Mesenchymal stem cell (in vitro differentiated cells and primary cell): ENCODE measurements around the gene PIK3CB.
"Not testable (repeated sequence)": the region's sequence is repeated elsewhere in the genome, so short reads cannot be mapped to it uniquely, and the experiment has no call there.

ENCODE experiments used
- DNase-seq: peaks from one replicate; pipeline ENCODE4 v3.0.0-alpha.2; 2013
- H2AFZ ChIP-seq: one replicate; pipeline ENCODE4 v1.6.1; 2013; ENCODE audit warnings: low read depth, mild to moderate bottlenecking, control low read depth, inconsistent platforms, low read length, moderate library complexity
- H2AK5ac ChIP-seq: 2 replicates; pipeline ENCODE4 v1.6.1; 2013; ENCODE audit warnings: low read length, moderate library complexity, mild to moderate bottlenecking, inconsistent platforms; ENCODE audit not compliant: severe bottlenecking
- H2BK120ac ChIP-seq: one replicate; pipeline ENCODE4 v1.6.1; 2013; ENCODE audit warnings: low read depth, mild to moderate bottlenecking, inconsistent platforms, low read length, moderate library complexity
- H2BK12ac ChIP-seq, 2 experiments: one replicate each; pipeline ENCODE4 v1.6.1; 2013; ENCODE audit warnings: inconsistent platforms in 2 of 2, low read length in 2 of 2, mild to moderate bottlenecking in 2 of 2, moderate library complexity in 2 of 2, control low read depth in 1 of 2
- H2BK15ac ChIP-seq: one replicate; pipeline ENCODE4 v1.6.1; 2013; ENCODE audit warnings: mild to moderate bottlenecking, low read depth, inconsistent platforms; ENCODE audit not compliant: poor library complexity, severe bottlenecking
- H2BK5ac ChIP-seq: 2 replicates; pipeline ENCODE4 v1.6.1; 2013; ENCODE audit warnings: low read depth, mild to moderate bottlenecking, low read length, control low read depth, inconsistent platforms; ENCODE audit not compliant: poor library complexity, severe bottlenecking
- H3K14ac ChIP-seq, 2 experiments: one replicate each; pipeline ENCODE4 v1.6.1; 2013; ENCODE audit warnings: inconsistent platforms in 2 of 2, low read length in 2 of 2, control low read depth in 1 of 2, mild to moderate bottlenecking in 1 of 2, moderate library complexity in 1 of 2
- H3K18ac ChIP-seq, 2 experiments: one replicate each; pipeline ENCODE4 v1.6.1; 2013; ENCODE audit warnings: inconsistent platforms in 2 of 2, low read length in 2 of 2, control low read depth in 1 of 2, low read depth in 1 of 2, mild to moderate bottlenecking in 1 of 2
- H3K23ac ChIP-seq, 2 experiments: one replicate each; pipeline ENCODE4 v1.6.1; 2013; ENCODE audit warnings: inconsistent platforms in 2 of 2, low read length in 2 of 2, mild to moderate bottlenecking in 2 of 2, moderate library complexity in 2 of 2, control low read depth in 1 of 2
- H3K27ac ChIP-seq: 2 replicates; pipeline ENCODE4 v1.5.1; 2013; ENCODE audit warnings: mild to moderate bottlenecking, moderate library complexity, low read length, control low read depth, inconsistent platforms; ENCODE audit not compliant: poor library complexity, severe bottlenecking
- H3K27me3 ChIP-seq, 2 experiments: 2 replicates each; pipeline versions ENCODE4 v1.6.1 to v1.7.0; 2013; ENCODE audit warnings: low read length in 2 of 2, mild to moderate bottlenecking in 2 of 2, moderate library complexity in 2 of 2, control low read depth in 1 of 2, inconsistent platforms in 1 of 2; ENCODE audit not compliant: control insufficient read depth in 1 of 2, insufficient read depth in 1 of 2
- H3K36me3 ChIP-seq, 2 experiments: 2 replicates each; pipeline versions ENCODE4 v1.6.1 to v1.7.0; 2013; ENCODE audit warnings: low read length in 2 of 2, control low read depth in 1 of 2, inconsistent platforms in 1 of 2, low read depth in 1 of 2, mild to moderate bottlenecking in 1 of 2; ENCODE audit not compliant: insufficient read depth in 2 of 2, control insufficient read depth in 1 of 2
- H3K4ac ChIP-seq, 2 experiments: one replicate each; pipeline ENCODE4 v1.6.1; 2013; ENCODE audit warnings: inconsistent platforms in 2 of 2, low read length in 2 of 2, mild to moderate bottlenecking in 2 of 2, moderate library complexity in 2 of 2, control low read depth in 1 of 2, low read depth in 1 of 2
- H3K4me1 ChIP-seq: 2 replicates; pipeline ENCODE4 v1.6.1; 2013; ENCODE audit warnings: low read depth, low read length, control low read depth; ENCODE audit not compliant: control insufficient read depth, insufficient read depth
- H3K4me2 ChIP-seq: 2 replicates; pipeline ENCODE4 v1.6.1; 2013; ENCODE audit warnings: low read length, mild to moderate bottlenecking, inconsistent platforms; ENCODE audit not compliant: poor library complexity, severe bottlenecking
- H3K4me3 ChIP-seq, 2 experiments: 2 replicates each; pipeline versions ENCODE4 v1.5.1 to v1.7.0; 2013; ENCODE audit warnings: low read length in 2 of 2, mild to moderate bottlenecking in 2 of 2, control low read depth in 1 of 2, low read depth in 1 of 2; ENCODE audit not compliant: insufficient read depth in 1 of 2
- H3K79me1 ChIP-seq: replicated peaks from 2 replicates; pipeline ENCODE4 v1.6.1; 2013; ENCODE audit warnings: mild to moderate bottlenecking, control low read depth, low read length, inconsistent platforms; ENCODE audit not compliant: poor library complexity, severe bottlenecking
- H3K9ac ChIP-seq: 2 replicates; pipeline ENCODE4 v1.7.0; 2013; ENCODE audit warnings: mild to moderate bottlenecking, low read length, moderate library complexity
- H3K9me3 ChIP-seq: 2 replicates; pipeline ENCODE4 v1.7.0; 2013; ENCODE audit warnings: mild to moderate bottlenecking, low read length; ENCODE audit not compliant: control insufficient read depth
- H4K8ac ChIP-seq: one replicate; pipeline ENCODE4 v1.6.1; 2013; ENCODE audit warnings: inconsistent platforms, mild to moderate bottlenecking, low read length, moderate library complexity
- H4K91ac ChIP-seq: one replicate; pipeline ENCODE4 v1.6.1; 2013; ENCODE audit warnings: mild to moderate bottlenecking, low read length, inconsistent platforms
- WGBS: methylation state at CpG from one replicate; pipeline ENCODE4 v1.1.7; 2013; ENCODE audit warnings: mixed read lengths; 5-methylcytosine and 5-hydroxymethylcytosine counted together

PIK3CB gene

DNA sequence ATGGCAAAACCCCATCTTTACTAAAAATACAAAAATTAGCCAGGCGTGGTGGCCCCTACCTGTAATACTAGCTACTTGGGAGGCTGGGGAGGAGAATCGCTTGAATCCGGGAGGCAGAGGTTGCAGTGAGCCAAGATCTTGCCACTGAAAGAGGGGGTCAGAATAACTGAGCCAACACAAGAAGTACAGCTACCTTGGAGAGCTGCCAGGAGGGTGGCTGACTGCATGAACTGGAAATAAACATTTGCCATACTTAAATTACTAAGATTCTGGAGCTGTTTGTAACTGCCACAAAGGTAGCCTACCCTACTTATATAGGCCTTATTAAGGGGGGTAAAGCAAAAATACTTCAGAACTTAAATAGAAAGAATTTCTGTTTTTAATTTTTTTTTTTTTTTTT lies 15.4 kb upstream of the PIK3CB start:
- Histone ChIP-seq H4K8ac (no peak overlapping the region), H3K4me1 (no peaks in the 10 kb centered on the region), H3K79me1 (no peaks in the 10 kb centered on the region), H2AFZ (no peak overlapping the region), H2BK120ac (no peak overlapping the region), H3K27ac (no peak overlapping the region), H3K4ac (no peak overlapping the region), H3K18ac (no peak overlapping the region), H2BK5ac (no peak overlapping the region), H3K9me3 (no peaks in the 10 kb centered on the region), H2BK12ac (no peak overlapping the region), H3K27me3 (no peaks in the 10 kb centered on the region), H2BK15ac (no peak overlapping the region), H3K4me2 (no peak overlapping the region), H3K36me3 (no peaks in the 10 kb centered on the region), H4K91ac (no peak overlapping the region), H3K23ac (no peak overlapping the region), H3K9ac (no peak overlapping the region), H3K14ac (no peak overlapping the region), H2AK5ac (no peak overlapping the region), H3K4me3 (no peak overlapping the region)
- WGBS: 88% methylated on average over 3 of the region's 3 CpGs
- peak; percentile 31 for DNase-seq

DNA sequence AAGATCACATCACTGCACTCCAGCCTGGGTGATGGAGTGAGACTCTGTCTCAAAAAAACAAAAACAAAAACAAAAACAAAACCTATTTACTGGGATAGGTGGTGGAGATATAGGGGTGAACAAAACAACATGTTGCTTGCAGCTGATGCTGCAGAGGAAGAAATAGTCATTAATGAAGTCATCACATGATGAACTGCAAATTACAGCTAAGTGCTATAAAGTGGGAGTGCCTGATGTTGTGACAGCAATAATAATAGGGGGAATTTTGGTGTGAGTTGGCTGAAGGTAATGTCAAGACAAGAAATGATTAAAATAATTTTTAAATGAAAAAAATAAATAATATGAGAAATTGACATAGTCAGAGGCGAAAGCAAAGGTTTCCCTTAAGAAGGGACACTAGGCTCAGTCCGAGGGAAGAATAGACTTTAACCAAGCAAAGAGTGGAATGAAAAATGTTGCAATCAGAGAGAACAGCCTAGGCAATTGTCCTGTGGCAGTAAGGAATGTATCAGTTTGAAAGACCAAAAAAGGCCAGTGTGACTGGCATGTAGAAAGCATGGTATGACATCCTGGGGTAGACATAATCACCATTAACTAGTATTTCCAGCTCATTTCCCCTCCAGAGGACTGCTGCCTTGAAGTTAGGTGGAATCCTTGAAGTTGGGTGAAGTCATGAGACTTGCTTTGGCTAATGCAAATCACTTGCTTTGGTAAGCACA lies 14.7 kb upstream of the PIK3CB start:
- Histone ChIP-seq H3K23ac (peak overlapping the region in 1 of 2 experiments; percentile 59), H3K79me1 (no peaks in the 10 kb centered on the region), H2BK120ac (no peak overlapping the region), H3K4me3 (no peak overlapping the region), H3K14ac (no peak overlapping the region), H2BK15ac (no peak overlapping the region), H2AFZ (no peak overlapping the region), H3K4me1 (no peaks in the 10 kb centered on the region), H3K27ac (no peak overlapping the region), H3K4ac (no peak overlapping the region), H2BK12ac (no peak overlapping the region), H4K8ac (no peak overlapping the region), H2AK5ac (no peak overlapping the region), H3K27me3 (no peaks in the 10 kb centered on the region), H3K18ac (no peak overlapping the region), H3K36me3 (no peaks in the 10 kb centered on the region), H3K9me3 (no peaks in the 10 kb centered on the region), H4K91ac (no peak overlapping the region), H2BK5ac (no peak overlapping the region), H3K4me2 (no peak overlapping the region), H3K9ac (no peak overlapping the region)
- 89% methylated on average over 2 of the region's 2 CpGs for WGBS
- no peak for DNase-seq

DNA sequence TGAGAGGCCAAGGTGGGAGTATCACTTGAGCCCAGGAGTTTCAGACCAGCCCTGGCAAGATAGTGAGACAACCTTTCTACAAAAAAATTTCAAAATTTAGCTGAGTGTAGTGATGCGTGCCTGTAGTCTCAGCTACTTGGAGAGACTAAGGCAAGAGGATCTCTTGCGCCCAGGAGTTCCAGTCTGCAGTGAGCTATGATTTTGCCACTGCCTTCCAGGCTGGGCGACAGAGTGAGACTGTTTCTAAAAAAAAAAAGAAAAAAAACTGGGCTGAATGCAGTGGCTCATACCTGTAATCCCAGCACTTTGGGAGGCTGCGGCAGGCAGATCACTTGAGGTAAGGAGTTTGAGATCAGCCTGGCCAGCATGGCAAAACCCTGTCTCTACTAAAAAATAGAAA lies 14.0 kb upstream of the PIK3CB start:
- no peak overlapping the region for H3K4ac ChIP-seq
- no peak overlapping the region for H4K8ac ChIP-seq
- no peak overlapping the region for H3K23ac ChIP-seq
- no peak for DNase-seq
- no peak overlapping the region for H2AK5ac ChIP-seq
- H4K91ac ChIP-seq: no peak overlapping the region
- H3K27me3 ChIP-seq: no peaks in the 10 kb centered on the region
- no peaks in the 10 kb centered on the region for H3K36me3 ChIP-seq
- no peaks in the 10 kb centered on the region for H3K4me1 ChIP-seq
- H2BK12ac ChIP-seq: no peak overlapping the region
- no peak overlapping the region for H2AFZ ChIP-seq
- H3K27ac ChIP-seq: no peak overlapping the region
- H2BK15ac ChIP-seq: no peak overlapping the region
- no peak overlapping the region for H2BK120ac ChIP-seq
- H3K14ac ChIP-seq: no peak overlapping the region
- H3K4me2 ChIP-seq: no peak overlapping the region
- no peak overlapping the region for H3K4me3 ChIP-seq
- no peak overlapping the region for H3K18ac ChIP-seq
- no peaks in the 10 kb centered on the region for H3K79me1 ChIP-seq
- no peak overlapping the region for H2BK5ac ChIP-seq
- 94% methylated on average over 4 of the region's 4 CpGs for WGBS
- H3K9ac ChIP-seq: no peak overlapping the region
- H3K9me3 ChIP-seq: no peaks in the 10 kb centered on the region

DNA sequence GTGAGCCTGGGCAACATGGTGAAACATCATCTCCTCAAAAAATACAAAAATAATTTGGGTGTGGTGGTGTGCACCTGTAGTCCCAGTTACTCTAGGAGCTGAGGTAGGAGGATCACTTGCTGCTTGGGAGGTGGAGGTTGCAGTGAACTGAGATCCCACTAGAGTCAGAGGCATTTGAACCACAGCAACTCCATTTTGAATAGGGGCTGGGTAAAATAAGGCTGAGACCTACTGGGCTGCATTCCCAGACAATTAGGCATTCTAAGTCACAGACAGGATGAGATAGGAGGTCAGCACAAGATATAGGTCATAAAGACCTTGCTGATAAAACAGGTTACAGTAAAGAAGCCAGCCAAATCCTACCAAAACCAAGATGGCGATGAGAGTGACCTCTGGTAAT lies 12.1 kb upstream of the PIK3CB start:
- H3K9me3 ChIP-seq, H3K4me2 ChIP-seq, H2BK5ac ChIP-seq, H3K4me3 ChIP-seq, H4K91ac ChIP-seq, H3K27me3 ChIP-seq, H3K4me1 ChIP-seq, H3K18ac ChIP-seq, H3K9ac ChIP-seq, H3K27ac ChIP-seq, DNase-seq, H3K36me3 ChIP-seq, H4K8ac ChIP-seq, H3K14ac ChIP-seq, H2BK120ac ChIP-seq, H2AFZ ChIP-seq, H2AK5ac ChIP-seq, H3K23ac ChIP-seq, H2BK15ac ChIP-seq, H3K4ac ChIP-seq, H2BK12ac ChIP-seq, H3K79me1 ChIP-seq: not testable (repeated sequence)
- WGBS: 100% methylated on average over 1 of the region's 1 CpG
